ENCODE data around the gene ANXA10. TPM values are rescaled to one million over a fixed set of nuclear protein-coding genes. Genes with fewer than 3 reads are reported as not detected.

Gene ANXA10
- total RNA-seq, 1 donor from 2014 or later, result not detected

GRCh38 chr4:168188754-168189153 is 96.4 kb downstream of the ANXA10 start:
- TF ChIP-seq CTCF (IDR thresholded peaks at IDR 0.05; ENCODE audit: unreplicated experiment), result no peak
- H3K4me1 Mint-ChIP-seq (ENCODE audit: low read depth), result no peaks in the 10 kb centered on the region
- H3K36me3 Mint-ChIP-seq (ENCODE audit: insufficient read depth), result no peaks in the 10 kb centered on the region
- no peak overlapping the region for H3K4me3 Mint-ChIP-seq (ENCODE audit: low read depth)
- DNase-seq (ENCODE audit: low spot score, unreplicated experiment), result no peak
- H3K27ac Mint-ChIP-seq, result no peak overlapping the region
- no peaks in the 10 kb centered on the region for H3K27me3 Mint-ChIP-seq
- no peaks in the 10 kb centered on the region for H3K9me3 Mint-ChIP-seq (ENCODE audit: low read depth)

GRCh38 chr4:168197926-168198325 is 105.6 kb downstream of the ANXA10 start:
- no peaks in the 10 kb centered on the region for H3K4me1 Mint-ChIP-seq (ENCODE audit: low read depth)
- no peaks in the 10 kb centered on the region for H3K27me3 Mint-ChIP-seq
- H3K4me3 Mint-ChIP-seq (ENCODE audit: low read depth), result no peak overlapping the region
- H3K36me3 Mint-ChIP-seq (ENCODE audit: insufficient read depth), result no peaks in the 10 kb centered on the region
- no peak for DNase-seq (ENCODE audit: low spot score, unreplicated experiment)
- TF ChIP-seq CTCF (IDR thresholded peaks at IDR 0.05; ENCODE audit: unreplicated experiment), result no peak
- peaks cover 19% of the 10 kb centered on the region for H3K9me3 Mint-ChIP-seq (ENCODE audit: low read depth)
- no peak overlapping the region for H3K27ac Mint-ChIP-seq

GRCh38 chr4:168199260-168199957 is 107.1 kb downstream of the ANXA10 start:
- Mint-ChIP-seq H3K4me3 (ENCODE audit: low read depth) (no peak overlapping the region), H3K9me3 (ENCODE audit: low read depth) (peaks cover 25% of the 10 kb centered on the region), H3K27me3 (no peaks in the 10 kb centered on the region), H3K27ac (no peak overlapping the region), H3K4me1 (ENCODE audit: low read depth) (no peaks in the 10 kb centered on the region), H3K36me3 (ENCODE audit: insufficient read depth) (no peaks in the 10 kb centered on the region)
- no peak for TF ChIP-seq CTCF (IDR thresholded peaks at IDR 0.05; ENCODE audit: unreplicated experiment)
- no peak for DNase-seq (ENCODE audit: low spot score, unreplicated experiment)

GRCh38 chr4:168200685-168201084 is 108.3 kb downstream of the ANXA10 start:
- H3K27ac Mint-ChIP-seq, result no peak overlapping the region
- H3K4me3 Mint-ChIP-seq (ENCODE audit: low read depth), result no peak overlapping the region
- no peak for TF ChIP-seq CTCF (IDR thresholded peaks at IDR 0.05; ENCODE audit: unreplicated experiment)
- H3K9me3 Mint-ChIP-seq (ENCODE audit: low read depth), result peaks cover 34% of the 10 kb centered on the region
- H3K4me1 Mint-ChIP-seq (ENCODE audit: low read depth), result no peaks in the 10 kb centered on the region
- no peaks in the 10 kb centered on the region for H3K27me3 Mint-ChIP-seq
- no peak for DNase-seq (ENCODE audit: low spot score, unreplicated experiment)
- no peaks in the 10 kb centered on the region for H3K36me3 Mint-ChIP-seq (ENCODE audit: insufficient read depth)

GRCh38 chr4:168203233-168203911 is 111.0 kb downstream of the ANXA10 start:
- no peaks in the 10 kb centered on the region for H3K36me3 Mint-ChIP-seq (ENCODE audit: insufficient read depth)
- no peaks in the 10 kb centered on the region for H3K27me3 Mint-ChIP-seq
- peaks cover 32% of the 10 kb centered on the region for H3K9me3 Mint-ChIP-seq (ENCODE audit: low read depth)
- H3K4me3 Mint-ChIP-seq (ENCODE audit: low read depth), result no peak overlapping the region
- no peak for DNase-seq (ENCODE audit: low spot score, unreplicated experiment)
- no peak overlapping the region for H3K27ac Mint-ChIP-seq
- no peaks in the 10 kb centered on the region for H3K4me1 Mint-ChIP-seq (ENCODE audit: low read depth)
- TF ChIP-seq CTCF (IDR thresholded peaks at IDR 0.05; ENCODE audit: unreplicated experiment), result no peak
